AG04450 (cell line): Measurements from ENCODE around the gene NCK1. TPM values are rescaled to one million over a fixed set of nuclear protein-coding genes. Genes with fewer than 3 reads are reported as not detected.
"Not testable (repeated sequence)": the region's sequence is repeated elsewhere in the genome, so short reads cannot be mapped to it uniquely, and the experiment has no call there.

Experiments used
- CTCF ChIA-PET: fragments of 300-600, 350-600 bp; formaldehyde crosslinking; extraction: SDS; loops from one replicate; lab custom pipeline; 2022; ENCODE audit warnings: antibody characterized with exemption, inconsistent platforms; lab: Charles Lee
- POLR2A ChIA-PET: fragments of 350-600 bp; formaldehyde crosslinking; extraction: SDS; loops from one replicate; lab custom pipeline; 2021; ENCODE audit warnings: antibody characterized with exemption, inconsistent platforms; lab: Yijun Ruan, JAX
- DNase-seq: peaks from one replicate; pipeline ENCODE4 v3.0.0-alpha.2; 2011; ENCODE audit warnings: low read depth, low spot score
- H3K27ac ChIP-seq: one replicate; pipeline ENCODE4 v1.5.1; 2012; ENCODE audit warnings: low read depth, low read length, control low read depth
- H3K27me3 ChIP-seq: one replicate; pipeline ENCODE4 v1.6.0; 2012; ENCODE audit warnings: low read length; ENCODE audit not compliant: control insufficient read depth, insufficient read depth
- H3K4me3 ChIP-seq: 2 replicates; pipeline ENCODE4 v1.5.1; 2011; ENCODE audit warnings: mild to moderate bottlenecking, low read depth, low read length, control low read depth
- H3K9me3 ChIP-seq: 2 replicates; pipeline ENCODE4 v1.5.1; 2012; ENCODE audit warnings: low read length; ENCODE audit not compliant: control insufficient read depth, insufficient read depth
- polyA plus RNA-seq: library from polyadenylated mRNA; depleted of rRNA; stranded (reverse); fragments of >200 nt; gene quantifications from 2 replicates; pipeline ENCODE4 v1.2.3, GENCODE V29; 2011
- TF ChIP-seq, protein P1 (sequence below): IDR thresholded peaks from 2 replicates; pipeline ENCODE4 v1.5.1; 2011; ENCODE audit warnings: low read depth, low read length, control low read depth, inconsistent platforms

Gene NCK1
- polyA plus RNA-seq, 1 experiment, result 67.7 TPM

DNA sequence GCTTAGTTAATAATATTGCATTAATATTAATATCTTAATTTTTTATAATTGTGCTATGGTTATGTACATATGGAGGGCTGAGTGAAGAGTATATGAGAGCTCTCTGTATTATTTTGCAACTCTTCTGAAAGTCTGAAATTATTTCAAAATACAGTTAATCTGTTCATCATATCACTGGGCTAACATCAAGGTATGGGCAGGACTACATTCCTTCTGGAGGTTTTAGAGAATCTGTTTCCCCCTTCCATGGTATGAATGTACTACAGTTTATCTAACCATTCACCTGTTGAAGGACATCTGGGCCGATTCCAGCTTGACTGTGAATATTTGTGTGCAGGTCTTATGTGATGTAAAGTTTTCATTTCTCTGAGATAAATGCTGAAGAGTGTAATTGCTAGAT lies 100.9 kb downstream of the NCK1 start:
- POLR2A ChIA-PET, result interaction anchor here (0.6 kb wide), 1 partner anchor 253 kb away, joined by 3 read pairs; no protein-coding TSS in a partner anchor
- DNase-seq, result no peak
- Histone ChIP-seq H3K9me3 (no peaks in the 10 kb centered on the region), H3K4me3 (no peak overlapping the region), H3K27me3 (no peaks in the 10 kb centered on the region), H3K27ac (no peak overlapping the region)
- CTCF ChIA-PET, result interaction anchor here (0.7 to 1.5 kb wide), 4 partner anchors 12 to 657 kb away, joined by 3 to 4 read pairs (median 3); partner anchors contain the start of gene STAG1
- TF ChIP-seq, protein P1, sequence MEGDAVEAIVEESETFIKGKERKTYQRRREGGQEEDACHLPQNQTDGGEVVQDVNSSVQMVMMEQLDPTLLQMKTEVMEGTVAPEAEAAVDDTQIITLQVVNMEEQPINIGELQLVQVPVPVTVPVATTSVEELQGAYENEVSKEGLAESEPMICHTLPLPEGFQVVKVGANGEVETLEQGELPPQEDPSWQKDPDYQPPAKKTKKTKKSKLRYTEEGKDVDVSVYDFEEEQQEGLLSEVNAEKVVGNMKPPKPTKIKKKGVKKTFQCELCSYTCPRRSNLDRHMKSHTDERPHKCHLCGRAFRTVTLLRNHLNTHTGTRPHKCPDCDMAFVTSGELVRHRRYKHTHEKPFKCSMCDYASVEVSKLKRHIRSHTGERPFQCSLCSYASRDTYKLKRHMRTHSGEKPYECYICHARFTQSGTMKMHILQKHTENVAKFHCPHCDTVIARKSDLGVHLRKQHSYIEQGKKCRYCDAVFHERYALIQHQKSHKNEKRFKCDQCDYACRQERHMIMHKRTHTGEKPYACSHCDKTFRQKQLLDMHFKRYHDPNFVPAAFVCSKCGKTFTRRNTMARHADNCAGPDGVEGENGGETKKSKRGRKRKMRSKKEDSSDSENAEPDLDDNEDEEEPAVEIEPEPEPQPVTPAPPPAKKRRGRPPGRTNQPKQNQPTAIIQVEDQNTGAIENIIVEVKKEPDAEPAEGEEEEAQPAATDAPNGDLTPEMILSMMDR, result no peak

DNA sequence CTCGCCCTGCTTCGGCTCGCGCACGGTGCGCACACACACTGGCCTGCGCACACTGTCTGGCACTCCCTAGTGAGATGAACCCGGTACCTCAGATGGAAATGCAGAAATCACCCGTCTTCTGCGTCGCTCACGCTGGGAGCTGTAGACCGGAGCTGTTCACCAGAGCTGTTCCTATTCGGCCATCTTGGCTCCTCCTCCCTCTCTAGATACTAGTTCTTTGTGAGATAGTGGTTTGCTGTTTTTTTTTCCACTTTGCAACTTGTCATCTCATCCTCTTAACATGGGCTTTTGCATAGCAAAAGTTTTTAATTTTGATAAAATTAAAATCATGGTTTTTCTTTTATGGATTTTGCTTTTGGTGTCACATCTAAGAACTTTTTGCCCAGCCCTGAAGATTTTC lies 107.5 kb downstream of the NCK1 start:
- H3K27me3 ChIP-seq, H3K27ac ChIP-seq, CTCF ChIA-PET, H3K9me3 ChIP-seq, DNase-seq, POLR2A ChIA-PET, H3K4me3 ChIP-seq: not testable (repeated sequence)

DNA sequence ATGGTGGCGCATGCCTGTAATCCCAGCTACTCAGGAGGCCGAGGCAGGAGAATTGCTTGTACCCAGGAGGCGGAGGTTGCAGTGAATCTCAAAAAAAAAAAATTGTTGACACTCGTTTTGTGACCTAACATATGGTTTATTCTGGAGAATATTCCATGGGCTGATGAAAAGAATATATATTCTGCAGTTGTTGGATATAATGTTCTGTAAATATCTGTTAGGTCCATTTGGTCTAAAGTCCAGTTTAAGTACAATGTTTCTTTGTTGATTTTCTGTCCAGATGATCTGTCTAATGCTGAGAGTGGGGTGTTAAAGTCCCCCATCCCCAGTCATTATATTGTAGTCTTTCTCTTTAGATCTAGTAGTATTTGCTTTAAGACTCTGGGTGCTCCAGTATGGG lies 111.3 kb downstream of the NCK1 start:
- no peaks in the 10 kb centered on the region for H3K27me3 ChIP-seq
- ChIA-PET POLR2A (no interaction called here), CTCF (no interaction called here)
- no peak overlapping the region for H3K4me3 ChIP-seq
- no peaks in the 10 kb centered on the region for H3K9me3 ChIP-seq
- TF ChIP-seq, protein P1, result no peak
- DNase-seq, result no peak
- no peak overlapping the region for H3K27ac ChIP-seq

DNA sequence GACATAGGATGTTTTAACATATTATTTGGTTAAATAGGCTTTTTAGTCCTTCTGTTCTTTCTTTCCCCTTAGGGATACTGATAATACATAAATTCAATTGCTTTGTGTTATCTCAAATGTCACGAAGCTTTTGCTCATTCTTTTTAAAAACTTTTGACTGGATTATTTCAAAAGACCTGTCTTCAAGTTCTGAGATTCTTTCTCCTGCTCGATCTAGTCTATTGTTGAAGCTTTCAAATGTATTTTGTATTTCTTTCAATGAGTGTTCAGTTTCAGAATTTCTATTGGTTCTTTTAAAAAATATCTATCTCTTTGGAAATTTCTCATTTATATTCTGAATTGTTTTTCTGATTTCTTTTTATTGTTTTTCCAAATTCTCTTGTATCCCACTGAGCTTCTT lies 112.7 kb downstream of the NCK1 start:
- DNase-seq, result no peak
- CTCF ChIA-PET, result interaction anchor here (0.6 kb wide), 1 partner anchor 12 kb away, joined by 3 read pairs; no protein-coding TSS in a partner anchor
- H3K9me3 ChIP-seq, result no peaks in the 10 kb centered on the region
- no peaks in the 10 kb centered on the region for H3K27me3 ChIP-seq
- TF ChIP-seq, protein P1, result no peak
- POLR2A ChIA-PET, result no interaction called here
- H3K27ac ChIP-seq, result no peak overlapping the region
- no peak overlapping the region for H3K4me3 ChIP-seq

DNA sequence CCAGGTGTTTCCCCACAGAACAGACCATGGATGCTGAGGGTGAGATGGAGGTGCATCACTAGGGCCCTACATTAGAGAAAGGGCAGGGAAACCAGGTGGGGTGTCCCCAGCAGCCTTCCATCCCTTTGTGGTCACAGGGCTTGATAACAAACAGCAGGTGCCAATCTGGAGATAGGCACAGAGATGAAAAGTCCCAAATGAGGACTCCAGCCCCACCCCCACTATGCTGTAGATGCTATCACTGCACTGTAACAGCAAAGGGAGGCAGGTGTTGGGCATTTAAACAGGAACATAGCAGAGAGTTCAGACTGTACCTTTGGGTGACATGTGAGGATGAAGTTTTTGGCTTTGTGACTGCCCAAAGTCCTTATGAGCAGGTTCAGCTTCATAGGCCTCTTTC lies 117.2 kb downstream of the NCK1 start:
- Histone ChIP-seq H3K27ac (no peak overlapping the region), H3K4me3 (no peak overlapping the region), H3K27me3 (no peaks in the 10 kb centered on the region), H3K9me3 (no peaks in the 10 kb centered on the region)
- TF ChIP-seq, protein P1, result no peak
- CTCF ChIA-PET, result interaction anchor here (1.0 to 1.4 kb wide), 3 partner anchors 23 to 227 kb away, joined by 3 read pairs; partner anchors contain the start of gene STAG1
- no peak for DNase-seq
- POLR2A ChIA-PET, result no interaction called here
